ENCODE results near the gene PDXDC1.
"Not testable (repeated sequence)": the region's sequence is repeated elsewhere in the genome, so short reads cannot be mapped to it uniquely, and the experiment has no call there.

GRCh38 chr16:15154005-15154404, 179.2 kb downstream of the PDXDC1 start:
- not testable (repeated sequence) for TF ChIP-seq POLR2A, CTCF (IDR thresholded peaks at IDR 0.05)

All from heart left ventricle (tissue), 13 donors.